Activated naive CD4-positive, alpha-beta T cell treated with anti-CD3 and anti-CD28 coated beads, Interleukin-2, amount 10 ng/mL, durations not matched to agents 5 hours and 36 hours (primary cell): ENCODE measurements around the gene POMT1. TPM values are rescaled to one million over a fixed set of nuclear protein-coding genes. Genes with fewer than 3 reads are reported as not detected.

ENCODE experiments used
- total RNA-seq, 2 experiments: library from RNA; stranded (reverse); gene quantifications; one replicate each; pipeline ENCODE4 v1.2.3, GENCODE V29; 2021

The POMT1 gene, protein sequence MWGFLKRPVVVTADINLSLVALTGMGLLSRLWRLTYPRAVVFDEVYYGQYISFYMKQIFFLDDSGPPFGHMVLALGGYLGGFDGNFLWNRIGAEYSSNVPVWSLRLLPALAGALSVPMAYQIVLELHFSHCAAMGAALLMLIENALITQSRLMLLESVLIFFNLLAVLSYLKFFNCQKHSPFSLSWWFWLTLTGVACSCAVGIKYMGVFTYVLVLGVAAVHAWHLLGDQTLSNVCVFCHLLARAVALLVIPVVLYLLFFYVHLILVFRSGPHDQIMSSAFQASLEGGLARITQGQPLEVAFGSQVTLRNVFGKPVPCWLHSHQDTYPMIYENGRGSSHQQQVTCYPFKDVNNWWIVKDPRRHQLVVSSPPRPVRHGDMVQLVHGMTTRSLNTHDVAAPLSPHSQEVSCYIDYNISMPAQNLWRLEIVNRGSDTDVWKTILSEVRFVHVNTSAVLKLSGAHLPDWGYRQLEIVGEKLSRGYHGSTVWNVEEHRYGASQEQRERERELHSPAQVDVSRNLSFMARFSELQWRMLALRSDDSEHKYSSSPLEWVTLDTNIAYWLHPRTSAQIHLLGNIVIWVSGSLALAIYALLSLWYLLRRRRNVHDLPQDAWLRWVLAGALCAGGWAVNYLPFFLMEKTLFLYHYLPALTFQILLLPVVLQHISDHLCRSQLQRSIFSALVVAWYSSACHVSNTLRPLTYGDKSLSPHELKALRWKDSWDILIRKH
- total RNA-seq, result 10 to 100 TPM; 46.2 to 49.5 TPM

DNA sequence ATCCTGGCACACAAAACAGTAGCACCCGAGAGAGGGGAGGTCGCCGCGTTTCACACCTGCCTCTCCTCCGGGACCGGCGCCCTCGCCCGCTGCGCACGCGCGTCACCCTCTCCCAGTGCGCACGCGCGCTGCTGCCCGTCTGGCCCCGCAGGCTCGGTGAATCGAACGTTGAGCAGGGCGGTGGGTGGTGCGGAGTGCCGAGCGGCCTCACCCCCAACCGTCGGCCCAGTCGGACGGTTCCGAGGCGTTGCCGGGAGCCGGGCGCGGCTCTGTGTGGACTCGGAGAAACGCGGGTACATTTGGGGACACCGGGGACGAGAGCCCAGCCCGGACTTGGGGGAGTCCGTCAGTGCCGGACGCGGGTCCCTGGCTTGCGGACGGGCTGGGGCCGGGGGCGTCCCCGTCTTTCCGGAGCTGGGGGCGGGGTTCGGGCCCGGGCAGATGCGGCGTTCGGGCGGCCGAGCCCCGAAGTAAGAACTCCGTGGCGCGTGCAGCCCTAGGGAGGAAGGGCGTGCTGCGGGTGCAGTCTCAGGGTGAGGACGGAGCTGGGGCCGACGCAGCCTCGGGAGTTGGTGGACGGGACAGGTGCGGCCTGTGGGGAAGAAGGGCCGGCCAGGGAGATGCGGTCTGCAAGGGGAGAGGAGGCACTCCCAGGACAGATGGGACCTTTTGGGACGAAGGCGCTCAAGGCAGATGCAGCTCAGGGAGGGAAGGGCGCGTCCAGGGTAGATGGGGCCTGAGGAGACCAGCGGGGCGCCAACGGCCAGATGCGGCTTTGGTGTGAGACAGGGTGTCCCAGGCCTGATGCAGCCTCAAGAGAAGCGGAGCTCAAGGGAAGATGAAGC lies at the start of gene POMT1:
Gene POMT1, plus strand, starts transcription at position 138 of the 845 bp plus-strand sequence. CDS start 1,301 bp downstream, outside the sequence.

DNA sequence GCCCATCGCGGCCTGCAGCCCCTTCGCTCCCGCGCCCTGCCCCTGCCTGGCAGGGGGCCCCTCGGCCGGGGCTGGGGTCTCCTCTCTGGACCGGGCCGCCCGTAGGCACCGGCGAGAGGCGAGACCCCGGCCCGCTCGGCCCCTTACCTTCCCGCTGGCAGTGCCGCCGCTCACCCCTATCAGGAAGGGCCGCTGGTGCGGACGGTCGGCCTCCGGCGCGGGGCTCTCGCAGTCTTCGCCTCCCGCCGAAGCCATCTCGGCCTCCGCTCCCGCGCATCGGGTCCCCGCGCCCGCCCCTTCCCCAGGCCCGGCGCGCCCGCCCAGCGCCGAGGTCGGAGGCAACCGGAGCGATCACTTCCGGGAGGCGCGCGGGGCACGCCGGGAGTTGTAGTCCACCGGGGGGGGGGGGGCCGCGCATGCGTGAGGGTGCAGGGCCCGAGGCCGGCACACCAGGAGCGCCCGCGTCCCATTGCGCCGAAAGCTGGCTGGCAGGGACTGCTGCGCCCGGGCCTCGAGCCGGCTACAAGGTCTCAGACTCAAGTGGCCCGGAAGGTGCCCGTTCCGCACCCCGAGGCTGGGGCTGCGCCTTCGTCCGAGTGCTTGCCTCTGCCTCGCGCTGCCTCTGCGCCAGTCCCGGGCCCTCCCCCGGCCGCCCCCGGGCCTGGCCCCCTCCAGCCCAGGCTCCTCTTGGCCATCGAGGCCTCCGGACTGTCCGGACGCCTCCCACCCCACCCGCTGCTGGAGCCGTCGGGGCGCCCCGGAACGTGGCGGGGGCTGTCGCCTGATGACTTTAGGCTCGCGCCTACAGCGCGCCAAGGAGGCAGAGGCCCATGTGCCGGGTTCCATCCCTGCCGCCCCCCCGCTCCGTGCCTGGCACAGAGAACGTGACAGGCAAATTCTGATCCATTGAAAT lies 28.5 kb downstream of the POMT1 start, which contains the start of gene UCK1:
Gene UCK1, minus strand, starts transcription at position 344 of the 913 bp plus-strand sequence. Its CDS starts 89 bp downstream, at position 255.

DNA sequence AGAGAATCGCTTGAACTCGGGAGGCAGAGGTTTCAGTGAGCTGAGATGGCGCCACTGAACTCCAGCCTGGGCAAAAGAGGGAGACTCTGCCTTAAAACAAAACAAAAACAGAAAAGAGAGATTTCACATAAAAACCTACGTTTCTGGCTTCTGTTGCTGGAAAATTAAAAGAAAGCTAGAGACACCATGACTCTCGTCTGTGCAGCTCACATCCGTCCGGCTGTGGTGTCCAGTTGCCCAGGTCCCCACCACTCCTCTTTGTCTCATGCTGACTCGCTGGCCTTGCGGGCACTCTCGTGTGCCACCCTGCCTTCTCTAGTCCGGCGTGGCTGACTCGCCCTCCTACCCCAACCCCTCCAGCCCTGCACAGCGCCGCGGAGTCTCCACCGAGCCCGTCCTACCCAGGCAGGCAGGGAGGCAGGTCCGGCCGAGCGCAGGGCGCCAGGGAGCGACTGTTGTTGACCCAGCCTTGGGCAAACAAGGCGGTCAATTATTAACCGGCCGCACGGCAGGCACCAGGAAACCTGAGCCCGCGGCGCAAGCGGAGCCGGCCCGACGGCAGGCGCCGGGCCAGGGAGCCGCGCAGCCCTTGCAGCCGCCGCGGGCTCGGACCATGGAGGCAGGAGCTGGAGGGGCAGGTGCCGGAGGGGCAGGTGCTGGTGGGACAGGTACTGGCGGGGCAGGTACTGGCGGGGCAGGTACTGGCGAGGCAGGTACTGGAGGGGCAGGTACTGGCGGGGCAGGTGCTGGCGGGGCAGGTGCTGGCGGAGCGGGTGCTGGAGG lies 42.5 kb downstream of the POMT1 start, which contains the start of gene PRRT1B:
Gene PRRT1B, plus strand, starts transcription at position 521 of the 783 bp plus-strand sequence. Its CDS starts 93 bp downstream, at position 614.

Other genes starting within 250 kb of the POMT1 start
- gene FAM78A, start 226.4 kb upstream of the POMT1 start, total RNA-seq, result 100 to 1,000 TPM; 112 to 113 TPM
- under 1 TPM; 0.13 to 0.34 TPM for gene PLPP7, start 213.2 kb upstream of the POMT1 start, total RNA-seq
- gene PRRC2B, start 108.8 kb upstream of the POMT1 start, total RNA-seq, result 100 to 1,000 TPM; 230 to 233 TPM
- 10 to 100 TPM; 29.1 to 30.2 TPM for gene UCK1, start 28.3 kb downstream of the POMT1 start, total RNA-seq
- not detected for gene PRRT1B, start 42.6 kb downstream of the POMT1 start, total RNA-seq
- 10 to 100 TPM; 92.9 to 94.0 TPM for gene RAPGEF1, start 237.2 kb downstream of the POMT1 start, total RNA-seq